HG03025 (cell line): ENCODE data around the gene INCA1.

Experiments
- ATAC-seq: cut with Tn5 transposase; IDR thresholded peaks from one replicate; pipeline ENCODE4 v1.9.1; 2021; ENCODE audit warnings: mild to moderate bottlenecking, moderate library complexity; ENCODE audit not compliant: unreplicated experiment, low FRiP score

INCA1 gene

GRCh38 chr17:4972752-4973151, 24.6 kb downstream of the INCA1 start:
- no peak for ATAC-seq

GRCh38 chr17:4972322-4972721, 25.0 kb downstream of the INCA1 start:
- no peak for ATAC-seq

GRCh38 chr17:4971826-4972225, 25.5 kb downstream of the INCA1 start:
- ATAC-seq = no peak

GRCh38 chr17:4970273-4970672, 27.0 kb downstream of the INCA1 start:
- no peak for ATAC-seq

GRCh38 chr17:4969551-4970173, 27.7 kb downstream of the INCA1 start:
- no peak for ATAC-seq

GRCh38 chr17:4969047-4969550, 28.2 kb downstream of the INCA1 start:
- ATAC-seq = no peak

- no peak for ATAC-seq
Measured at GRCh38 chr17:4968486-4969046, 28.8 kb downstream of the INCA1 start.

- peak; percentile 43 for ATAC-seq
Measured at GRCh38 chr17:4967539-4968485, 29.5 kb downstream of the INCA1 start, which contains the start of gene SPAG7. SPAG7 (minus strand) TSS chr17:4967817; CDS start chr17:4967804, 13 bp downstream.

GRCh38 chr17:4966844-4967538, 30.3 kb downstream of the INCA1 start:
- peak; percentile 71 for ATAC-seq

- ATAC-seq = no peak
Measured at GRCh38 chr17:4965311-4965986, 31.9 kb downstream of the INCA1 start.

- no peak for ATAC-seq
Measured at GRCh38 chr17:4960279-4960922, 36.9 kb downstream of the INCA1 start.

- ATAC-seq = no peak
Measured at GRCh38 chr17:4959261-4959965, 37.9 kb downstream of the INCA1 start.

GRCh38 chr17:4958102-4958501, 39.2 kb downstream of the INCA1 start:
- ATAC-seq = no peak

- no peak for ATAC-seq
Measured at GRCh38 chr17:4956493-4957061, 40.7 kb downstream of the INCA1 start.

- no peak for ATAC-seq
Measured at GRCh38 chr17:4955091-4955490, 42.2 kb downstream of the INCA1 start.

- no peak for ATAC-seq
Measured at GRCh38 chr17:4953451-4953961, 43.8 kb downstream of the INCA1 start.

GRCh38 chr17:4951486-4951885, 45.8 kb downstream of the INCA1 start:
- ATAC-seq = no peak

GRCh38 chr17:4950746-4951204, 46.5 kb downstream of the INCA1 start, which contains the start of gene ENO3:
ENO3 (plus strand) TSS chr17:4951119; CDS start chr17:4951830, 711 bp downstream.
- ATAC-seq = no peak
